HG03045 (cell line): ENCODE results near the gene HDAC9.

Source experiments
- ATAC-seq: cut with Tn5 transposase; IDR thresholded peaks from one replicate; pipeline ENCODE4 v1.9.1; 2021; ENCODE audit warnings: mild to moderate bottlenecking, moderate library complexity; ENCODE audit not compliant: unreplicated experiment

Gene HDAC9

DNA sequence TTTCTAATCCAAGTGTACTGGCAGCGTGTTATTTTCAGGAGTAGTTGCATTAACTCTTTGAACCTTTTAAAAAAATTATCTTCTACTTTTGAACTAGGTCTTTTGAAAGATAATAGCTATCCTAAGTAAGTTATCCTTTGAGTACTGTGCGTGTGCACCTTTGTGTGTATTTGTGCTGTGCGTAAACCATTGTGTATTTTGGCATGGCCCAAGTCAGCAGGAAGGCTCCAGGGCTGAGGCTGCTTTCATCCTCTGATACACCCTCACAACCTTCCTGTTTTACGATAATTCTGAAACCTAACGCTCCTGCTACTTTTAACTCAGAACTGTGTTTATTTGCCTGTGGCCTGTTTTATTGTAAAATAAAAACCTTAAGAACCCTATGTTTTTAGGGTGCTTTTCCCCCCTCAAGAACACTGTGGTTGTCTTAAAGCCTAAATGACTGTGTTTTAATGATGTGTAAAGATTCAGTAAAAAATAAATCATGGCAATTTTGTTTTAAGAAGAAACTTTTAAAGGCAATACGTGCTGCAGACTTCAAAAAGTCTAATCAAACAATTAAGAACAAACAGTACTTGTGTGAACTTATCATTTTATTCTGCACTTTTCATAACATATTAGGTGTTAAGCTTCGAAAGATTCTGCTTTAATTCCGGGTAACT is 57.5 kb downstream of the HDAC9 start:
- ATAC-seq: no peak

DNA sequence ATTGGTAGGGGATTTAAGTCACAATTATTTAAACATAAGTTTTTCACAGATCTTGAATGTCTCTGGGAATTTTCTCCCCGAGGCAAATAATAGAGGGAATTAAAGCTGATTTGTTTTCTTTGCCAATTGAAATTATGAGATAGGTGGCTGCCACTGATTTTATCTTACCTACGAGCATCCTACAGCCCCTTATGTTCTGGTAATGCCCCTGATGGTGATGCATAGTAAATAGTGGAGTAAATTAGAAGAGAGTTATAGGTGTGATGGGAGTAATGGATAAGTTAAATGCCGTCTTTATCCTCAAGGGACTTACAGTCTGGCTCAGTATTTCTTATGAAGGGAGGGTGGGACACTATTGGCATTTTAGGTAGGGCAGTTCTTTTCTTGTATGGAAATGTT is 58.1 kb downstream of the HDAC9 start:
- no peak for ATAC-seq

DNA sequence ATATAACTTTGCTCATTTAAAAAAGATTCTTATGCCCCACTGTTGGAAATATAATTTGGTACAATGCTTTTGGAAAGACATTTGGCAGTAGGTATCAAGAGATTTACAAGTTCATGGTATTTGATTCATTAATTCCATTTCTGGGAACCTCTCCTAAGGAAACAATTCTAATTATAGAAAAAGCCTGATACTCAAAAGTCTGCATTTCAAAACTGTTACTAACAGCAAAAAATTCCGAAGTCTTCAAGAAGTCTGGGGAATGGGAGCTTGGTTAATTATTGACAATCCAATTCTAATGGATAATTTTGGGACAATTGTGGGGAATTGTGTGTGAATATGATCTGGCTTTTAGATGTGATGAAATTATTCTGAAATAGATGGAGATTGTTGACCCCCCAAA is 59.6 kb downstream of the HDAC9 start:
- no peak for ATAC-seq

DNA sequence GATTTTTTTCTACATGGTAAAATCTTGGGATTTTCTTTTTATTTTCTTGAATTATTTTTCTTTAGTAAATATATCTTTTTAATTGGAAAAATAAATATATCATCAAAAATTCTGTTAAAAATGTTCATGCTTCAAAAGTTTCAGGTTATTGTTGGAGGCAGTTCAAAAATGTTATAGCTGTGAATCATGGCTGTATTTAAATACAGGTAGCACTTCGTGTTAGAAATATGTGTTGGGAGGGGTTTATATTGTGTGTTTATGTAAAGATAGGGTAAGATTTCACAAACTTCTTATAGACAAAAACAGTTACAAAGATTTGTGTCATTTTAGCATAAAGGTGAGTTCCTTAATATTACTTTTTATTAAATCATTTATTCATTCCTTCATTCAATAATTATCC is 60.4 kb downstream of the HDAC9 start:
- no peak for ATAC-seq

- no peak for ATAC-seq
Observed at GRCh38 chr7:18558503-18558902, 63.0 kb downstream of the HDAC9 start.

DNA sequence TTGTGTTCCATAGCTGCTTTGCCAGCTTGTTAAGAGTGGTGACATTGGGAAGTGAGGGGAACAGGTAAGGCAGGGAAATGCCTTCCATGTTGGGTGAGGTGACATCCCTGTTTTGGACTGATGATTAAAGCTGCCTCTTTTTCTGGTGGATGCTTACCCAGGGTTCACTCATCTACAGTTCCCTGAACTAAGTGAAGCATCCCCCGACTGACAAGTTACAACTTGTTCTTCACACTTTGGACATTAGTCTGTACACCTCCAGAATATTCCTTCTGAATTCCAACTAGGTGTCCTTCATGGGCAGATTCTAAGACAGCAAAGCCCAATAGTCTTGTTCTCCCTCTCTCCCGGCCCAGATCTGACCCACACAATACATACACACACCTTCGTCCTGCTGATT is 63.4 kb downstream of the HDAC9 start:
- no peak for ATAC-seq

- no peak for ATAC-seq
Observed at GRCh38 chr7:18559756-18560155, 64.2 kb downstream of the HDAC9 start.

DNA sequence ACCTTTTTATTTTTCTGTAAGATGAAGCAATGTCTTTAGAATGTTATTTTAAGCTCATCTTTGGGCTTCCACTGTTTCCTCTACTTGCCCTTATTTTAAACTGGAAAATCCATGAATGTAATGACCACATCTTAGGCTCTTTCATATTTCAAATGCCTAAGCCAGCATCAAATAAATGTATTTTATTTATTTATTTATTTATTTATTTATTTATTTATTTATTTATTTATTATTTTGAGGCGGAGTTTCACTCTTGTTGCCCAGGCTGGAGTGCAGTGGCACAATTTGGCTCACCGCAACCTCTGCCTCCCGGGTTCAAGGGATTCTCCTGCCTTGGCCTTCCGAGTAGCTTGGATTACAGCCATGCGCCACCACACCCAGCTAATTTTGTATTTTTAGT is 69.2 kb downstream of the HDAC9 start:
- ATAC-seq: no peak

DNA sequence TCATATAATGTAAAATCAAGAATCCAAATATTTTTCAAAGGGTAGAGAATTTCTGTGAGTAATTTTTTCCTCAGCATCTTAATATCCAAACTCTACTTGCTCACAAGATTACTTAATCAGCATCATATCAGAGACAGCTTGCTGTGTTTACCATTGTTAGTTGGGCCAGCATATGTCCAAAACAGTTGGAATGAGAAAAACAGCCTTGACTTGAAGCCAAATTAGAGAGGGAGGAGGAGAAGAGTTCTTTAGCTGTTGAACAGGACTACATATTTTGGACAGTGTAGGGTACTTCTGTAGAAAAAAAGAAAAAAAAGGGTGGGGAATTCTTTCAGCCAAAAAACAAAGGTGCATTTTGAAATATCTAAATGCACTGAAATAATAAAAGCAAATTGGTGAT is 69.8 kb downstream of the HDAC9 start:
- no peak for ATAC-seq

DNA sequence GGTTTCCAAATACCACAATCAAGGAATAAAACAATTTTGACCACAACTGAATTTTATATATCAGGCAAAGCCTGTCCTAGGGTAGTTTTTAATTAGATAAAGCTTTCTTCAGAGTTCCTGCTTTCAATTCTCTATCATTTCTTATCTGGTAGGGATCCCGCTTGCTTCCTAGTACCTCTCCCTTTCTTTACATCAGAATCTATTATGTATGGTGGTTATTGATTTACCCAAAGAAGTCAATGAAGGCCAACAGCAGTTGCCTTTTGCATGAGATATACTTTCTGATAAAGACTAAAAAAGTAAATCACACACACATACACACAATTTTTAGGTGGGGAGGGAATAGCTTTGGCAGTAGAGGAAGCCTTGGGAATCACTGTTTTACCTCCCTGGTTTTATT is 70.7 kb downstream of the HDAC9 start:
- no peak for ATAC-seq

GRCh38 chr7:18566829-18567228 is 71.3 kb downstream of the HDAC9 start:
- peak; percentile 96 for ATAC-seq

- no peak for ATAC-seq
Observed at GRCh38 chr7:18570441-18570840, 74.9 kb downstream of the HDAC9 start.

GRCh38 chr7:18570890-18571478 is 75.4 kb downstream of the HDAC9 start:
- ATAC-seq: no peak

- ATAC-seq: no peak
Observed at GRCh38 chr7:18572154-18572553, 76.6 kb downstream of the HDAC9 start.

- no peak for ATAC-seq
Observed at GRCh38 chr7:18572885-18573284, 77.3 kb downstream of the HDAC9 start.

DNA sequence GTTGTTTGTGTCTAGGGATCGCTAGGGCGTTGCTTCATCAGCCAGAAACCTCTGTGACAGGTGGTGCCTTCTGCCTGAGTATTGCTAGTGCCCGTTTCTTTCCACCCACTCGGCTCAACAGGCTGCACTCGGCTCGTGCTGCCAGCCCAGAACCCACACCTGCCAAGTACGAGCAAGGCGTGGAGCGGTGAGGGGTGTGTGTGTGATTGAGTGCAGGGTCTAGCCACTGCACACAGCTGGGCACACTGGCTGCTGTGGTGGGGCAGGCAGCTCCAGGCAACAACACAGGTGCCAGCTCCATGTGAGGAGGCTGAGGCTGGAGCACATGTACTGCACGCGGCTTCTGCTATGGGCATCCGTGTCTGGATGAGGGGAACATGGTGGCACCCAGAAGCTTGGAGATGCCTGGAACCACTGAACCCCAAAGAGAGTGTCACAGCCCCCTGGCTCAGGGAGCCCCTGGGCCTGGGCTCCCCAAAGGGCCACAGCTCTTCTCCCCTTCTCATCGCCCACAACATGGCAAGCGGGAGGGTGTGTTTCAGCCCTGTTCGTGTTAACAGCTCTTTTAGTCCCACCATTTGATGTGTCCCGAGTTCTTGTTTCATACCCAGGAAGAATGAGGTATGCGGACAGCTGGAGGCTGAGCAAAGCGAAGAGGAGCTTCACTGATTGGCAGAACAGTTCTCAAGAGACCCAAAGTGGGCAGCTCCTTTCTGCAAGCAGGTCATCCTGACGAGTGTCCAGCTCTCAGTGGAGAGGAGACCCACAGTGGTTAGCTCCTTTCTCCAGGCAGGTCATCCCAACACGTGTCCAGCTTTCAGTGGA is 78.1 kb downstream of the HDAC9 start:
- ATAC-seq: no peak

DNA sequence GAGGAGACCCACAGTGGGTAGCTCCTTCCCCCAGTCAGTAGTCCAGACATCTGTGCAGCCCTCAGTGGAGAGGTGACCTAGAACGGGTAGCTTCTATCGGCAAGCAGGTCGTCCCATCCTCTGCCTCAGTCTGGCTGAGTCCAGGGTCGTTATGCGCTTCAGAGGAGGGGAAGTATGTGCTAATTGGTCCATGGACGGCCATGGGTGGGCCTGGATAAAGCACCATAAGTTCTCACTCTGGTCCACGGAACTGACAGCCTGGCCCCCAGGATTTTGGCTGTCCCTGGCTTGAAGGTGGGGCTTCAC is 78.6 kb downstream of the HDAC9 start:
- ATAC-seq: no peak

DNA sequence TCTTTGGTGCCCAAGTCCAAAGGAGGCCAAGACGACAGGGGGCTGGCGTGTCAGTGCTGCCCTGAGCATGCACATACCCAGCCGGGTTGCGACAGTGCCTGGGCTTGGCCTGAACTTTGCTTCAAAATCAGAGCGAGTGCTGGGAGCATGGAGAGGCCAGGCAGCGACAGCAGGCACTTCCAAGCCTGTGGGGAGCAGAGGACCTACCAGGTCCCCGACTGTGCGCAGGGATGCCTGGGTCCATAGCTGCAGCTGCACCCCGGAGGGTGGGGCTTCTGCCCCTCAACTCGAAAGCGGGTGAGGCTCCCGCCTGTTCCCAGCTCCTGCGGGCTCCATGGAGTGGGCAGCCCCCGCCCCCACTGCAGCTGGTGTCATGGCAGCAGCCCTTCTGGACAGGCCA is 79.1 kb downstream of the HDAC9 start:
- no peak for ATAC-seq

DNA sequence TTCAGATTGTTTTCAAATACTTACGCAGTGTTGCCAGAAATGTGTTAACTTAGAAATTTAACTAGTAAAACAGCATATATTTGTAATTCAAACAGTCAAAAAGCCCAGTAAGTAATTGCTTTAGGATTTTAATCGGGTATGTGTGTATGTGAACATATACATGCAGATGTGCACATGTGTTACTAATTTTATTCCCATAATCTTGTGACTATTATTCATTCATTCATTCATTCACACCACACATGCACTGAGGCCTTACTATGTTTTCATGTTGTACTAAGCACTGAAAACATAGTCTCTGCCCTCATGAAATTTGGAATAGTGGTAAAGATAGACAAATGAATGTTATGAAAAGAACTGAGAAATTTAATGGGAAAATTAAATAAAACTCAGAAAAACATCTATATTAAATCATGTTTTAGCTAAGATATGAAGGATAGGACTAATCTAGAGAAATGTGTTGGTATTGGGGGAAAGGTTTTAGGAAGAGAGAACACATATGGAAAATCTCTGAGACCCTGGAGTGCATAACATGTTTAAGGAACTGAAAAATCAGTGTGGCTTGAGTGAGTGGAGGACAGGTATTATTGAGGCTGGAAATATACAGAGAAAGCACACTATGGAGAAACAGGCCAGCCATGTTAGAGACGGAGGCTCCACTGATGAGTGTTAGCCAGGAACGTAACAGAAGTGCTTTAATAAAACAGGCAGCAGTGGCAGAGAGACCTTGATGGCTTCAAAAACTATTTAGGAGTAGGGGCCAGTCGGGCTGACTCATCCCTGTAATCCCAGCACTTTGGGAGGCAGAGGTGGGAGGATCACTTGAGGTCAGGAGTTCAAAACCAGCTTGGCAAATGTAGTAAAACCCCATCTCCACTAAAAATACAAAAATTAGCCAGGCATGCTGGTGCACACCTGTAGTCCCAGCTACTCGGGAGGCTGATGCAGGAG is 80.3 kb downstream of the HDAC9 start:
- no peak for ATAC-seq

DNA sequence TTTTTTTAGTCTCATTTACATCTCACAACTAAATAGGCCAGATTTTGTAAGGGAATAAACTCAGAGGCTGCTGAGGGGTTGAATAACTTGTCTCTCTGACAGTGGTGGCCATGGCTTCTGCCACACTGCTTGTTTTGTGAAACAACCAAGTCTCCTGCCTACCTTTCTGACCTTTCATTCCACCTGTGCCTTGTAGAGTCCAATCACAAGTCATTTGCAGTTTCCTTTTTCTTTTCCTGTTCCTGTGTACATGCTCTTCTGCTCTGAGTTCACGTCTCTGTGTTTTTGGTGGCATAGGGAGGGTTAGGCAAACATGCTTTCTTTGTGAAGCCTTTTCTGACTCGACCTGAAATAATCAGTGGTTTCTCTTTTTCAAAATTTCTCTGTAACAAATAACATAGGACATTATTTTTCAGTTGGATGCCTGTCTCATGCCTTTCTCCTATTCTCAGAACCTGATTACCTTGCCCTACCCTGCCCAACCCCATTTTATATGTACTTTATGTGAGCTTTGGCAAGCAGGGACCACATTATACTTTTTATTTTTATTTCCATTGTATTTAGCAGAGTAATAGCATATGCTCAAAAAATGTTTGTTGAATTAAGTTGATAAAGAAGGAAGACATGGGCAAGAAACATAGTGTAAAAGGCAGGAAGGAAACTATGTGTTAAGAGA is 81.7 kb downstream of the HDAC9 start:
- ATAC-seq: no peak

GRCh38 chr7:18579698-18580097 is 84.1 kb downstream of the HDAC9 start:
- ATAC-seq: no peak
